ENCODE data around the gene GFOD1. TPM values are rescaled to one million over a fixed set of nuclear protein-coding genes. Genes with fewer than 3 reads are reported as not detected.

Gene GFOD1, protein sequence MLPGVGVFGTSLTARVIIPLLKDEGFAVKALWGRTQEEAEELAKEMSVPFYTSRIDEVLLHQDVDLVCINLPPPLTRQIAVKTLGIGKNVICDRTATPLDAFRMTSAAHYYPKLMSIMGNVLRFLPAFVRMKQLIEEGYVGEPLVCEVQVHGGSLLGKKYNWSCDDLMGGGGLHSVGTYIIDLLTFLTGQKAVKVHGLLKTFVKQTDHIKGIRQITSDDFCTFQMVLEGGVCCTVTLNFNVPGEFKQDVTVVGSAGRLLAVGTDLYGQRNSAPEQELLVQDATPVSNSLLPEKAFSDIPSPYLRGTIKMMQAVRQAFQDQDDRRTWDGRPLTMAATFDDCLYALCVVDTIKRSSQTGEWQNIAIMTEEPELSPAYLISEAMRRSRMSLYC
- 9.6 TPM for total RNA-seq

DNA sequence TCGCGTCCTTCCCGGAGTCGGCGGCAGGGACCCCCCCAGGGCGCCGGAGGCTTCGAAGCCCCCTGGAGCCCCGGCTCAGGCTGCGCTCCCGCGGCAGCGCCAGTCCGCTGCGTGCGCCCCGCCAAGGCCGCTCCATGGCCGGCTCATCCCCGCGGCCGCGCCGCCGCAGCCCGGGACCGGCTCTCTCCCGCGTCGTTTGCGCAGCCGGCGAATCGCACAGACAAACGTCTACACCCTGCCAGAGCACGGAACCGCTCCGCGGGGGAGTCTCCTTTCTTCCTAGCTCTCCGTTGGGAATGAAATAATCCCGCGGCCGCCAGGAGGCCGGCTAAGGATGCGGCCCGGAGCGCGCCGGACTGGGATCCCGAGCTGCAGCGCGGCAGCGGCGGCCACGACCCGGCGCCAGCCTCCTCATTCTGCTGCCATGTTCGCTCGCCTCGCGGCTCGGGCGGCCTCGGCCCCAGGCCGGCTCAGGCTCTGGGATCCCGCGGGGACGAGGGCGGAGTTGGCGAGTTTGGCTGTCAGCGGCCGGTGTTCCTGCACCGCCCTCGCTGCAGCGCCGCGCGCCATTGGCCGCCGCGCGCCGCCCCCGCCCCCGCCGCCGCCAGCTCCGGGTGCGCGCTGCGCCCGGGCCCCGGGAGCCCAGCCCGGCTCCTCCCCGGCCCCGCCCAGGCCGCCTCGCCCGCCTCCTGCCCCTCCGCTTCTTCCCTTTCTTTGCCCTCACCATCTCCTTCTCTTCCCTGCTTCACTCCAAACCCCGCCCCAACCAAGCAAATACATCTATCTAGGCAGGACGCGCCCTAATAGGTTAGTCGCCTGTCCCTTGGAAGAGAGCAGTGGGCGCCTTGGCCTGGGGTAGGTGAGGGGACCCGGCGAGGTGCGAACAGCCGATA lies at the start of gene GFOD1:
Gene GFOD1, minus strand, starts transcription at position 479 of the 893 bp plus-strand sequence. CDS start 710 bp downstream, outside the sequence.
- DNase-seq (ENCODE audit: low spot score): peak; percentile 93

DNA sequence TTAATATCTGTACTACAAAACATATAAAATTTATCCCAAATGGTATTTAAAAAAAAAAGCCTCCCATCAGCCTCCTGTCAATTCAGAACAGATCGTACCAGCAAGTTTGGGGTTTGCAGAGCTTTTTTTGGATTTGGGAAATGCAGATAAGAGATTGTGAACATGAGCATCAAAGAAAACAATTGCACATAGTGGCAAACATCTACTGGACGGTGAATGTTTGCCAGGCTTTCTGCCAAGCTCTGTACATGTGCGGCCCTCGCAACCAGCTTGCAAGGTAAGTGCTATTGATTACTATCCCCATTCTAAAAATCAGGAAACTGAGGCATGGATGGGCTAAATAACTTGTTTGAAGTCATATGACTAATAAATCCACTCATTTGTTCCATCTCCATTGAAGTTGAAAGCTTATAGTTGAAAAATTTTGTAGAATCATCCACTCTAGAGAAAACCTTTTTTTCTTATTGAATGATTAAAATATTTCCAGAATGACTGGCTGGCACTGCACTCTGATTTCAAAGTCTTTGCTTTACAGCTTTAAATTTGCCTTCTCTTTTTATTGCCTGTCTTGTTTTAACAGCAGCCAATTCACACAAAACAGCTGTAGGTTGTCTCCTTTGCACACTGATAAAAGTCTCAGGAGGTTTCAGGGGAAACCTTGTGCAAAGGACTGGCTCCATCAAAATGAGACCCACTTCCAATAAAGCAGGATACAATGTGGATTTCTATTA lies 49.6 kb upstream of the GFOD1 start:
- ATAC-seq (peak; percentile 81), DNase-seq (ENCODE audit: low spot score) (peak; percentile 71)

More for the DNA sequence above, at the start of gene GFOD1:
- peak; percentile 81 for ATAC-seq

DNA sequence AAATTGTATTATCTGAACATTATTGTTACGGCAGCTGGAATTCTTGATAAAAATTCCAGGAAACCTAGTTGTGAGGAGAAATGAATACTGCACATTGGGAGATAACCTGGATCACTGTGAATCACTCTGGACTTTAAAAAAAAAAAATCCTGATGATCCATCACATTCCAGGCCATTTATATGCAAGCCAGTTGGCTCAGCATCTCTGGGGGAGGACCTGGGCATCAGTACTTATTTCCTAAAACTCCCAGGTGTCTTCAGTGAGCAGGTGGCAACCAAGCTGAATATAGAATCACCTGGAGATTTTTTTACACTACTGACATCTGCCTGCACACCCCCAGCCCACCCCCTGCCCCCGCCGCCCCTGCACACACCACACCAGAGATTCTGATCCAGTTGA lies 47.9 kb upstream of the GFOD1 start:
- no peak for ATAC-seq
- no peak for DNase-seq (ENCODE audit: low spot score)

DNA sequence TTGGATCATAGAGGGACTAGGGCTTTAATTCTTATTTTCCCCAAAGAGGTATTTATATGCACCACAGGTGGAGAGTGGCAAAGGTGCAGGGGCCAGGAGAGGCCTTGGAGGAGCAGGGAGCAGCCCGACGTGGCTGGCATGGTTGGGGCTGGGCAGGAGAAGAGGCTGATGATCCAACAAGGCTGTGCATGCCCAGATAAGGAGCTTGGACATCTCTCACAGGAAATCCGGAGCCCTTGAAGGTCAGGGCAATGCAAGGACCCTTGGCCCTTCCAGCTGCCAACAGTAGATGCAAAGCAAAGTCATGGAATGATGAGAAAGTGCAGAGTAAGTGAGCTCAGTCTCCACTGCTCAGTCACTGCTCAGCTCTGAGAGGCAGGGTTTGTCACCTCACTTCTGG lies 47.1 kb upstream of the GFOD1 start:
- ATAC-seq (no peak), DNase-seq (ENCODE audit: low spot score) (no peak)

DNA sequence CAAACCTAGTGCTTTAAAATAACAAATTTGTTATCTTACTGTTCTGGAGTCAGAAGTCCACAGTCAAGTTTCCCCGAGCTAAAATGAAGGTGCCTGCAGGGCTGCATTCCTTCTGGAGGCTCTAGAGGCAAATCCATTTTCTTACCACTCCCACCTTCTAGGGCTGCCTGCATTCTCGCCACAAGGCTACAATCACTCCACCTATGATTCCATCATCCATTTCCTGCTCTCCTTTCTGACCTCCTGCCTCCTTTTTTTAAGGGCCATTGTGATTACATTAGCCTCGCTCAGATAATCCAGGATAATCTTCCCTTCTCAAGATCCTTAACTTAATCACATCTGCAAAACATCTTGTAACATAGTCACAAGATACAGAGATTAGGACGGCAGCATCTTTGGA lies 44.6 kb upstream of the GFOD1 start:
- ATAC-seq: no peak

DNA sequence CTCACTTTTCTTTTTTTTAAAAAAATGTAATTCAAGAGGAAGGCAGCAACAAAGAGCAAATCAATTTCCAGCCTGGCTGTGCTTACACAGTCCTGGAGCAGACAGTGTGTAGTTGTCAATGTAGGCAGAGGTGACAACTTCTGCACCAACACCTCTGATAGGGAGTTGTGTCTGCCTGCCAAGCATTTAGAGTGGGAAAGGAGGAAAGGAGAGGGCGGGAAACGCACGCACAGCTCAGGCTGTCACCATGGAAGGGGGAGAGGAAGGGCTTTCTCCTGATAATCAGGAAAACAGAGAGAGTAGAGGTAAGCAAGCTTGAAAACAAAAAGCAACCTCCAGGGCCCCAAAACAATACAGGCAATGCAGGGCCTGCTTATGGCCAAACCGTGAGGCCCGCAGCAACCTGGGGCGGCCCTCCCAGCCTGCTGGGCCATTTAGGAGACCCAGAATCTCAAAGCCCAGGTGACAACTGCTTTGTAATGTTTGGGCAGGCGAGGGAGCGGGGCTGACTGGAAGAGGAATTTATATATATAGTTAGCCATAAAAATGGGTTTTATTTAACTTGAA lies 41.5 kb upstream of the GFOD1 start:
- DNase-seq (ENCODE audit: low spot score) (no peak), ATAC-seq (peak; percentile 28)

More for the DNA sequence above, 44.6 kb upstream of the GFOD1 start:
- no peak for DNase-seq (ENCODE audit: low spot score)

DNA sequence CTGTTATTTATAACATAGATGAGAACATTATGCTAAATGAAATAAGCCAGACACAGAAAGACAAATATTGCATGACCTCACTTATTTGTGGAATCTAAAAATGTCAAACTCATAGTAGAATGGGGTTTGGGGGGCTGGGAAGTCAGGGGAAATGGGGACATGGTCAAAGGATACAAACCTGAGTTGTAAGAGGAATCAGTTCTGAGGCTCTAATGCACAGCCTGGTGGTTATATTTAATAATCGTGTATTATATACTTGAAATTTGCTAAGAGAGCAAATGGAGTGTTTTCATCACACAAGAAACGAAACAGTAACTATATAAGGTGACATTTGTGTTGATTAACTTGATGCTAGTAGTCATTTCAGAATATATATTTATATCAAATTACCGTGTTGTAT lies 40.8 kb upstream of the GFOD1 start:
- DNase-seq (ENCODE audit: low spot score) (no peak), ATAC-seq (peak; percentile 32)

DNA sequence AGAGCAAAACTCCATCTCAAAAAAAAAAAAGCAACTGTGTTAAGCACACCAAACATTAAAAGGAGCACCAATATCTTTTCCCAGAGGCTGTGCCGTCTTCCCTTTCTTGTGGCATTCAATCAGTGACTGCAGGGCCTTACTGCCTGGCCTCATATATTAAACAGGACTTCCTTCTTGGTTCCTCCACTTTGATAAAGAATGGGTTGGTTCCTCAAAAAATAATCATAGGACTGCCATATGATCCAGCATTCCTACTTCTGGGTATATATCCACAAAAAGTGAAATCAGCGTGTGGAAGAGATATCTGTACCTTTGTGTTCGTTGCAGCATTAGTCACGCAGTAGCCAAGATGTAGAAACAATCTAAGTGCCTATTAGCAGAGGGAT lies 40.3 kb upstream of the GFOD1 start:
- no peak for DNase-seq (ENCODE audit: low spot score)
- no peak for ATAC-seq

DNA sequence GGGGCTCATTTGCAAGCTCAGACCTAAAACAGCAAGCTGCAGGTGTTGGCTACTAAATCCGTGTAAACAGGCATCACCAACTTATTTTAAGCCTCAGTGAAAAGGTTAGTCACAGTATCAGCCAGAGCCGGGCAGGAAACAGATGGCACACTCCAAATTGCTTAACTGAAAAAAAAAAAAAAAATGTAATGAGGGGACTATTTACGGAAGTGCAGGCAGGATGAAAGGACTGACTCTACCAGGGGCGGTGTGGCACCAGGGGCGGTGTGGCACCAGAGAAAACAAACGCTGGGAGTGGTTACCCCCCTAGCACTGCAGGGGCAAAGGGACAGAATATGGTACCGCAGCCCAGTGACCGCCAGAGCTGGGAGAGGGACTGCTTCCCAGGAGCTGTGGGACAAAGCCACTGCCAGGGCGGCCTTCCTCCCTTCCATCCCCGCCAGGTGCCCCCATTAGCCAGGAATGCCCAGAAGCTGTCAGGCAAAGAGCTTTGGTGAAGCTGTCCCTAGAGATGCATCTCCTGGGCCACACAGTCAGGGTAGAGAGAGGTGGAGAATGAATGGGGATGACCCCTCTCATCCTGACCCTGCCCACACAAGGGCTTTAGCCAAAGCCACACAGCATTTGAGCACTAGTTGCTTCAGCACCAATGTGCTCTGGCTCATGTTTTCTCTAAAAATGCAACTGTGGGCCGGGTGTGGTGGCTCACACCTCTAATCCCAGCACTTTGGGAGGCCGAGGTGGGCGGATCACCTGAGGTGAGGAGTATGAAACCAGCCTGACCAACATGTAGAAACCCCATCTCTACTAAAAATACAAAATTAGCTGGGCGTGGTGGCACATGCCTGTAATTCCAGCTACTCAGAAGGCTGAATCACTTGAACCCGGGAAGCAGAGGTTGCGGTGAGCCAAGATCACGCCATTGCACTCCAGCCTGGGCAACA lies 39.6 kb upstream of the GFOD1 start:
- DNase-seq (ENCODE audit: low spot score) (no peak), ATAC-seq (no peak)

DNA sequence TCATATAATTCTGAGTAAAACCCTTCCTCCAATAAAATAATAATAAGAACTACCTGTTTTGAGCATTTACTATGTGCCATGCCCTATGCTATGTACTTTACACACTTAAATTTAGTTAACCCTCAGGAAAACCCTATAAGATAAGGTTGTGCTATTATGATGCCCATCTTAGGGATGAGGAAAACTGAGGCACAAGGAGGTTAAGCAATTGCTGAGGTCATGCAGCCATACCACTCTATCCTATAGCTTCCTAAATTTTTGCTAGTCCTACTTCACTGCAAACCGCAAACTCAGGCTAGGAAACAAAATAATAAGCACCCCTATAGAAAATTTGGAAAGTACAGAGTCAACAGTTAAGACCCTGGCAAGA lies 38.9 kb upstream of the GFOD1 start:
- DNase-seq (ENCODE audit: low spot score) (no peak), ATAC-seq (no peak)

DNA sequence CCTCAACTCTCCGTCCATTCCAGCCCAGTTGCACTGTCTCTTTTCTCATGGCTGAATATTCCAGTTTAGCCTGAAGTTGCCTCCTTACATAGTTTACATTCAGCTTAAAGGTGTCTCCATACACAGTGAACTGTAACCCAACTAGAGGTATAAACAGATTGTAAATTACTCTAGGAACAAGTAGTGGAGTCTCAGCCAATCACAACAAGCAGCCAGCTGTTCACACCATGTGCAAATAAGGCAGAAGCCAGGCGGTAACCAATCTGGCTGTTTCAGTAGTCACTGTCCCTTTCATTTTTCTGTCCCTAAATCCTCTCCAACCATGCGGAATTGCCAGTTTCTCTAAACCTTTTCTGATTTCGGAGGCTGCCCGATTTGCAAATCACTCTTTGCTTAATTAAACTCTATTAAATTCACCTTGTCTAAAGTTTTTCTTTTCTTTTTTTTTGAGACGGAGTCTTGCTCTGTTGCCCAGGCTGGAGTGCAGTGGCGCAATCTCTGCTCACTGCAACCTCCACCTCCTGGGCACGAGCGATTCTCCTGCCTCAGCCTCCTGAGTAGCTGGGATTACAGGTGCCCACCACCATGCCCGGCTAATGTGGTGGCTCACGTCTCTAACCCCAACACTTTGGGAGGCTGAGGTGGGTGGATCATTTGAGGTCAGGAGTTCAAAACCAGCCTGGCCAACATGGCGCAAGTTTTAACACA lies 37.6 kb upstream of the GFOD1 start:
- ATAC-seq (no peak), DNase-seq (ENCODE audit: low spot score) (no peak)

DNA sequence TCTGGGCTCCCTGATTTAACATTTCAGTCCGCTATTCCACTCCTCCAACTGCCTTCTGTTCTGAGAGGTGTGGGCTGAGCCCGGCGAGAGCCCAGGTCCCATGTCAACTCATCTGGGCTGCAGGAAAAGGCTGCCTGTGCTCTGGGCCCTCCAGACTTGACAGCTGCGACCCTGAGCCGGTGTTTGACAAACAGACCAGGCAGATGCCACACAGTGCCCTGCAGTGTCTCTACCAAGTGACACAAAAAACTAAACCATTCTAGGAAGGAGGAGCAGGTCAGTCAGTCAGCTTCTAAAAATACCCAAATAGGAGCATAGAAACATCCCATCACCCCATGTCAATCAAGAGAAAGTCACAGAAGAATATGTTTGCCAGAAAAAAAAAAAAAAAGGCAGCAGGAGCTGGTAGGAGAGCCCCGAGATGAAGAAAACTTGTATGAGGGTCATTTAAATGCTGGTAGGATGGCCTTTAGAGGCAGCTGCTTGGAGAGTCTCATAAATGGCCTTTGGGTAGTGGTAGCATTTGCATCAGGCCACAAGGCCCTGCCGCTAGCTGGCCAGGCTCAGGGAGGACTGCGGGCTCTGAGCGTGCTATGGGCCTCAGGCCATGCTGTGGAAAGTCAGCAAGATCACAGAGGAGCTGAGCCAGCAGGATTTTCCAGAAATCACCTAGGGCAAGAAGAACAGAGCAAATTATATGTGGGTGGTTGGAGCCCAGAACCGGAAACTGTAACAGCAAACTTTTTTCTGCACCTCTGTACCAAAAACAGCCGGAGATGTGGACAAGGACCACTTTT lies 36.6 kb upstream of the GFOD1 start:
- DNase-seq (ENCODE audit: low spot score) (no peak), ATAC-seq (peak; percentile 33)

DNA sequence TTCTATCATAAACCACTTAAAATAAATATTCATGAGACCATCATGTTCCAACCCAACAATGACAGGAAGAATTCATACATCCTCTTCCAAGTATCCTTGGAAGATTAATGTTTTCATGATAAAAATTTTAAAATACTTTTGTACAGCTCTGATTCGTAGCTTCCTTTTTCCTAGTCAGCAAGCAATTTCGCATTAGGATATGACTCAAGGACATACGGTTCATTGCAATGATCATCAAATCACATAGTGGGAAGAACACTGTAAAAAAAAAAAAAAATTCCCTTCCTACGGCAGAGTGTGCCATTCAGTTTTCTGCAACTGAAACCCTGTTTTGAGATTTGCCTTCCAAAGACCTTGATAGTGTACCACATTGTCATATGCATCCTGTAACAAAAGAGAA lies 35.3 kb upstream of the GFOD1 start:
- ATAC-seq (peak; percentile 51), DNase-seq (ENCODE audit: low spot score) (no peak)

DNA sequence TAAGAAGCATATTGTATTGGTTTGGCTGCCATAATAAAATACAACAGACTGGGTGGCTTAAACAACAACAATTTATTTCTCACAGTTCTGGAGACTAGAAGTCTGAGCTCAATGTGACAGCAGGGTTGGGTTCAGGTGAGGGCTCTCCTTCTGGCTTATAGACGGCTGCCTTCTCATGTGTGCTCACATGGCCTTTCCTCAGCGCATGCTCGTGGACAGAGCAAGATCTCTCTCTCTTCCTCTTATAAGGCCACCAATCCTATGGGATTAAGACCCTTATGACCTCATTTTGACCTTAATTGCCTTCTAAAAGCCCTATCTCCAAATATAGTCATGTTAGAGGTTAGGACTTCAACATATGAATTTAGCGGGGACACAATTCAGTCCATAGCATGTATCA lies 32.4 kb upstream of the GFOD1 start:
- DNase-seq (ENCODE audit: low spot score) (no peak), ATAC-seq (no peak)

DNA sequence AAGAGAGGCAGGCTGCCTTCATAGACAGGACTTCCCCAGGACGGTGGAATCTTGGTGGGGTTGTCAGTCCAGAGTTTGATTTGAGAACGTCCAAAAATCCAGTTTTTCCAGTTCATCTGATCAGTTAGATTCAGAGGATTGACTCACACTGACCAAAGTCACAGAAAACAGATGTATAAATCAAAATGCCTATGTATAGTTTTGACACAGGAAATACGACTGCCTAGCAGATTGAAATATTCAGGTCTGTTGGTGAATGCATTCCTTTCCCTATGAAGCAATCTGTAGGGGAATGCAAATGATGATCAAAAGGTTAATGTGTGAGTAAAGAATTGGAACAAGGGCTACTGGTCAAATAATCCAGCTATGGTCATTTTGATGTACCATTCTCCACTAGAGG lies 29.7 kb upstream of the GFOD1 start:
- DNase-seq (ENCODE audit: low spot score): no peak
- no peak for ATAC-seq

DNA sequence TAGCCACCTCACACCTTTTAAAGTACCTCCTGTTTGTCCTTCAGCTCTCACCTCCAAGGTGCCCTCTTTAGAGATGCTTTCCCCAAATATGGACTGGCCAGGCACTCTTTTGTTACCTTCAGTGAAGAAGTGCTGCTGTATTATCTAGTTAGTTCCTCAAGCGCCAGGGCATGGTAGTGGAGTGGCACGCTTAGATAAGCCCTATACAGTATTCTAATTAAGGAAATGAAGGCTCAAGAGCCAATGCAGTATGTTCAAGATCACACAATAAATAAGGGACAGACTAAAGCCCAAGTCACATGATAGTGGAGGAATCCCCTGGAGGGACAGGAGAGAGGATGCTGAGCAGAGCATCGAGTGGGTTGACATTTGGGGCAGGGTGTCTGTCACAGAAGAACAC lies 28.5 kb upstream of the GFOD1 start:
- DNase-seq (ENCODE audit: low spot score) (no peak), ATAC-seq (no peak)

DNA sequence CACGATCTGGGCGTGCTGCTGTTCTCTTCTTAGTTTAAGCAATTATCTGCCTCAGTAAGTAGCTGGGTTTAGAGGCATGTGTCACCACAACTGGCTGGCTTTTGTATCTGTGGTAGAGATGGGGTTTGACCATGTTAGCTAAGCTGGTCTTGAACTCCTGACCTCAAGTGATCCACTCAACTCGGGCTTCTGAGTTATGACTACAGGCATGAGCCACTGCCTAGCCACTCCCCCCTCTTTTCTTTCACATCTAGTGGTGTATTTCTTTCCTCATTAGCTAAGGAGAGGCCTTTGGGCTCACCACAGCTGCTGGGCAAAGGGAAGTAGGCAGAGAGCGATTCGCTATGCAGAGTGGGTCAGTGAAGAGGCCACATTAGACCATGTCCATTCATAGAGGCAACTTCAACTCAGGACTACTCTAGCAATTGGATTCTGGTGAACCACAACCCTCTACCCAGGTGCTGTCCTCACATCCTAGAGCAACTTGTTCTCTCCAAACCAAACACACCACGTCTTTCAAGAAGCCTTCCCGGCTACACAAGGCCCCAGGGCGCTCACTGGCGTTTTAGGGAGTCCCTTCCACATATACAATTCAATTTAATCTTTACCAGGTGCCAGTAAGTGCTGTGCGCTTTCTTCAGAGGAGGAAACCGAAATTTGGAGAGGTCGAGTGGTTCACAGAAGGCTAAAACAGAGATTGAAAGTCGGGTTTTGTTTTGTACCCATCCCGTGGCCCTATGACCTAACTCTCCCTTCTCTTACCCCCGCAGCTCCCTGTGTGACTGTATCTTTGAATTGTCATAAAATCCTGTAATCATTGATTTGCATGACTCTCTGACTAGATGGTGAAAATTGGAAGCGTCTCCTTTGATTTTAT lies 26.5 kb upstream of the GFOD1 start:
- DNase-seq (ENCODE audit: low spot score) (no peak), ATAC-seq (no peak)

DNA sequence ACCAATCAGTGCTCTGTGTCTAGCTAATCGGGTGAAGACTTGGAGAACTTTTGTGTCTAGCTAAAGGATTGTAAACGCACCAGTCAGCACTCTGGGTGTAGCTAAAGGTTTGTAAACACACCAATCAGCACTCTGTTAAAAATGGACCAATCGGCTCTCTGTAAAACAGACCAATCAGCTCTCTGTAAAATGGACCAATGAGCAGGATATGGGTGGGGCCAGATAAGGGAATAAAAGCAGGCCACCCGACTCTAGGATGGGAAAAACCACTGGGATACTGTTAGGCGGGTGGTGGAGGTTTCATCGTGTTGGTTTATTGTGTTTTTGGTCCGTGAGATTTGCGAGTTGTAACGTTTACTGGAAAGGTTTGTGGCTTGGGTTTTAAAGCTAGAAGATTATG lies 25.5 kb upstream of the GFOD1 start:
- ATAC-seq (no peak), DNase-seq (ENCODE audit: low spot score) (no peak)

Data from left lobe of liver (tissue), 2 donors.